ENCODE data around the gene CATSPER1. TPM values are rescaled to one million over a fixed set of nuclear protein-coding genes. Genes with fewer than 3 reads are reported as not detected.
A peak's percentile ranks its signal among the peaks of the same experiment; 100 is the strongest.

The CATSPER1 gene
- total and polyA plus RNA-seq, 2 donors, result 0.14 to 0.34 TPM

GRCh38 chr11:66068923-66069714 is 42.8 kb upstream of the CATSPER1 start:
- peaks cover 9 to 38% of the 10 kb centered on the region in 2 donors for H3K4me1 ChIP-seq (ENCODE audit: control insufficient read depth in 2 of 2, insufficient read depth in 2 of 2, low read length in 2 of 2)
- peak overlapping the region; percentile 44 to 89 for H3K4me3 ChIP-seq (ENCODE audit: low read length in 2 of 2)
- peaks cover 42 to 62% of the 10 kb centered on the region in 2 donors for H3K36me3 ChIP-seq (ENCODE audit: control insufficient read depth in 2 of 2, insufficient read depth in 2 of 2, low read length in 1 of 2)
- 72% methylated on average over 14 of the region's 14 CpGs for WGBS
- DNase-seq (ENCODE audit: low read depth in 6 of 9, low spot score in 9 of 9), result no peak
- H3K9me3 ChIP-seq (ENCODE audit: control insufficient read depth in 2 of 2, insufficient read depth in 1 of 2, low read length in 1 of 2), result no peaks in the 10 kb centered on the region
- no peaks in the 10 kb centered on the region for H3K27me3 ChIP-seq (ENCODE audit: control insufficient read depth in 2 of 2, insufficient read depth in 1 of 2, low read length in 1 of 2)
- H3K27ac ChIP-seq (ENCODE audit: low read depth in 1 of 2, low read length in 1 of 2), result peak overlapping the region; percentile 85 to 87

GRCh38 chr11:66068154-66068821 is 42.0 kb upstream of the CATSPER1 start:
- peak in 3 of 9 donors; percentile 68 to 82 (median 82) for DNase-seq (ENCODE audit: low read depth in 6 of 9, low spot score in 9 of 9)
- Histone ChIP-seq H3K36me3 (ENCODE audit: control insufficient read depth in 2 of 2, insufficient read depth in 2 of 2, low read length in 1 of 2) (peaks cover 47 to 65% of the 10 kb centered on the region in 2 donors), H3K4me1 (ENCODE audit: control insufficient read depth in 2 of 2, insufficient read depth in 2 of 2, low read length in 2 of 2) (peaks cover 9 to 38% of the 10 kb centered on the region in 2 donors), H3K27ac (ENCODE audit: low read depth in 1 of 2, low read length in 1 of 2) (peak overlapping the region; percentile 50 to 87), H3K9me3 (ENCODE audit: control insufficient read depth in 2 of 2, insufficient read depth in 1 of 2, low read length in 1 of 2) (no peaks in the 10 kb centered on the region), H3K4me3 (ENCODE audit: low read length in 2 of 2) (no peak overlapping the region), H3K27me3 (ENCODE audit: control insufficient read depth in 2 of 2, insufficient read depth in 1 of 2, low read length in 1 of 2) (no peaks in the 10 kb centered on the region)
- 69% methylated on average over 17 of the region's 17 CpGs for WGBS

GRCh38 chr11:66067640-66068039 is 41.4 kb upstream of the CATSPER1 start:
- Histone ChIP-seq H3K9me3 (ENCODE audit: control insufficient read depth in 2 of 2, insufficient read depth in 1 of 2, low read length in 1 of 2) (no peaks in the 10 kb centered on the region), H3K27ac (ENCODE audit: low read depth in 1 of 2, low read length in 1 of 2) (no peak overlapping the region), H3K27me3 (ENCODE audit: control insufficient read depth in 2 of 2, insufficient read depth in 1 of 2, low read length in 1 of 2) (no peaks in the 10 kb centered on the region), H3K4me1 (ENCODE audit: control insufficient read depth in 2 of 2, insufficient read depth in 2 of 2, low read length in 2 of 2) (peaks cover 9 to 36% of the 10 kb centered on the region in 2 donors), H3K4me3 (ENCODE audit: low read length in 2 of 2) (no peak overlapping the region), H3K36me3 (ENCODE audit: control insufficient read depth in 2 of 2, insufficient read depth in 2 of 2, low read length in 1 of 2) (peaks cover 54 to 67% of the 10 kb centered on the region in 2 donors)
- WGBS, result 98% methylated on average over 4 of the region's 4 CpGs
- no peak for DNase-seq (ENCODE audit: low read depth in 6 of 9, low spot score in 9 of 9)

- Histone ChIP-seq H3K9me3 (ENCODE audit: control insufficient read depth in 2 of 2, insufficient read depth in 1 of 2, low read length in 1 of 2) (no peaks in the 10 kb centered on the region), H3K4me3 (ENCODE audit: low read length in 2 of 2) (no peak overlapping the region), H3K4me1 (ENCODE audit: control insufficient read depth in 2 of 2, insufficient read depth in 2 of 2, low read length in 2 of 2) (peaks cover 9 to 30% of the 10 kb centered on the region in 2 donors), H3K27me3 (ENCODE audit: control insufficient read depth in 2 of 2, insufficient read depth in 1 of 2, low read length in 1 of 2) (no peaks in the 10 kb centered on the region), H3K36me3 (ENCODE audit: control insufficient read depth in 2 of 2, insufficient read depth in 2 of 2, low read length in 1 of 2) (peaks cover 55 to 70% of the 10 kb centered on the region in 2 donors), H3K27ac (ENCODE audit: low read depth in 1 of 2, low read length in 1 of 2) (no peak overlapping the region)
- DNase-seq (ENCODE audit: low read depth in 6 of 9, low spot score in 9 of 9), result no peak
- 51% methylated on average over 3 of the region's 3 CpGs for WGBS
Observed at GRCh38 chr11:66066751-66067150, 40.5 kb upstream of the CATSPER1 start.

- no peaks in the 10 kb centered on the region for H3K9me3 ChIP-seq (ENCODE audit: control insufficient read depth in 2 of 2, insufficient read depth in 1 of 2, low read length in 1 of 2)
- peaks cover 76 to 92% of the 10 kb centered on the region in 2 donors for H3K36me3 ChIP-seq (ENCODE audit: control insufficient read depth in 2 of 2, insufficient read depth in 2 of 2, low read length in 1 of 2)
- no peak overlapping the region for H3K4me3 ChIP-seq (ENCODE audit: low read length in 2 of 2)
- DNase-seq (ENCODE audit: low read depth in 6 of 9, low spot score in 9 of 9), result no peak
- H3K27ac ChIP-seq (ENCODE audit: low read depth in 1 of 2, low read length in 1 of 2), result no peak overlapping the region
- no peaks in the 10 kb centered on the region for H3K27me3 ChIP-seq (ENCODE audit: control insufficient read depth in 2 of 2, insufficient read depth in 1 of 2, low read length in 1 of 2)
- 98% methylated on average over 1 of the region's 1 CpG for WGBS
- H3K4me1 ChIP-seq (ENCODE audit: control insufficient read depth in 2 of 2, insufficient read depth in 2 of 2, low read length in 2 of 2), result peaks cover 6 to 18% of the 10 kb centered on the region in 2 donors
Observed at GRCh38 chr11:66064571-66064970, 38.3 kb upstream of the CATSPER1 start.

- H3K27ac ChIP-seq (ENCODE audit: low read depth in 1 of 2, low read length in 1 of 2), result no peak overlapping the region
Observed at GRCh38 chr11:66063900-66064299, 37.6 kb upstream of the CATSPER1 start.

GRCh38 chr11:66062408-66062807 is 36.1 kb upstream of the CATSPER1 start:
- no peak overlapping the region for H3K27ac ChIP-seq (ENCODE audit: low read depth in 1 of 2, low read length in 1 of 2)
- no peak for DNase-seq (ENCODE audit: low read depth in 6 of 9, low spot score in 9 of 9)
- H3K36me3 ChIP-seq (ENCODE audit: control insufficient read depth in 2 of 2, insufficient read depth in 2 of 2, low read length in 1 of 2), result peaks cover 81 to 92% of the 10 kb centered on the region in 2 donors
- no peak overlapping the region for H3K4me3 ChIP-seq (ENCODE audit: low read length in 2 of 2)
- no peaks in the 10 kb centered on the region for H3K4me1 ChIP-seq (ENCODE audit: control insufficient read depth in 2 of 2, insufficient read depth in 2 of 2, low read length in 2 of 2)
- WGBS, result 100% methylated on average over 2 of the region's 2 CpGs
- no peaks in the 10 kb centered on the region for H3K27me3 ChIP-seq (ENCODE audit: control insufficient read depth in 2 of 2, insufficient read depth in 1 of 2, low read length in 1 of 2)
- no peaks in the 10 kb centered on the region for H3K9me3 ChIP-seq (ENCODE audit: control insufficient read depth in 2 of 2, insufficient read depth in 1 of 2, low read length in 1 of 2)

More at GRCh38 chr11:66063900-66064299, 37.6 kb upstream of the CATSPER1 start:
- DNase-seq (ENCODE audit: low read depth in 6 of 9, low spot score in 9 of 9), result no peak
- peaks cover 82 to 94% of the 10 kb centered on the region in 2 donors for H3K36me3 ChIP-seq (ENCODE audit: control insufficient read depth in 2 of 2, insufficient read depth in 2 of 2, low read length in 1 of 2)
- peaks cover 0 to 11% of the 10 kb centered on the region in 2 donors for H3K4me1 ChIP-seq (ENCODE audit: control insufficient read depth in 2 of 2, insufficient read depth in 2 of 2, low read length in 2 of 2)
- no peaks in the 10 kb centered on the region for H3K9me3 ChIP-seq (ENCODE audit: control insufficient read depth in 2 of 2, insufficient read depth in 1 of 2, low read length in 1 of 2)
- WGBS, result 100% methylated on average over 2 of the region's 2 CpGs
- H3K4me3 ChIP-seq (ENCODE audit: low read length in 2 of 2), result no peak overlapping the region
- H3K27me3 ChIP-seq (ENCODE audit: control insufficient read depth in 2 of 2, insufficient read depth in 1 of 2, low read length in 1 of 2), result no peaks in the 10 kb centered on the region

- H3K27ac ChIP-seq (ENCODE audit: low read depth in 1 of 2, low read length in 1 of 2), result no peak overlapping the region
- H3K4me3 ChIP-seq (ENCODE audit: low read length in 2 of 2), result no peak overlapping the region
- WGBS, result 97% methylated on average over 6 of the region's 6 CpGs
- H3K36me3 ChIP-seq (ENCODE audit: control insufficient read depth in 2 of 2, insufficient read depth in 2 of 2, low read length in 1 of 2), result peaks cover 80 to 92% of the 10 kb centered on the region in 2 donors
- H3K9me3 ChIP-seq (ENCODE audit: control insufficient read depth in 2 of 2, insufficient read depth in 1 of 2, low read length in 1 of 2), result no peaks in the 10 kb centered on the region
- H3K27me3 ChIP-seq (ENCODE audit: control insufficient read depth in 2 of 2, insufficient read depth in 1 of 2, low read length in 1 of 2), result no peaks in the 10 kb centered on the region
- no peak for DNase-seq (ENCODE audit: low read depth in 6 of 9, low spot score in 9 of 9)
- no peaks in the 10 kb centered on the region for H3K4me1 ChIP-seq (ENCODE audit: control insufficient read depth in 2 of 2, insufficient read depth in 2 of 2, low read length in 2 of 2)
Observed at GRCh38 chr11:66061268-66061667, 35.0 kb upstream of the CATSPER1 start.
